Cerebellar nuclear complex (tissue), 1 donor: ENCODE data around the gene RIC8A.
"Not testable (repeated sequence)": the region's sequence is repeated elsewhere in the genome, so short reads cannot be mapped to it uniquely, and the experiment has no call there.

ENCODE experiments used
- DNase-seq, 2 experiments: peaks; one replicate each; lab custom pipeline; 2025; lab: John Stamatoyannopoulos, UW

Gene RIC8A

GRCh38 chr11:220641-221215 lies 13.2 kb downstream of the RIC8A start:
- not testable (repeated sequence) for DNase-seq

- DNase-seq: no peak
Observed at GRCh38 chr11:221539-221938, 14.0 kb downstream of the RIC8A start.

- DNase-seq: no peak
Observed at GRCh38 chr11:221998-222789, 14.7 kb downstream of the RIC8A start.

DNA sequence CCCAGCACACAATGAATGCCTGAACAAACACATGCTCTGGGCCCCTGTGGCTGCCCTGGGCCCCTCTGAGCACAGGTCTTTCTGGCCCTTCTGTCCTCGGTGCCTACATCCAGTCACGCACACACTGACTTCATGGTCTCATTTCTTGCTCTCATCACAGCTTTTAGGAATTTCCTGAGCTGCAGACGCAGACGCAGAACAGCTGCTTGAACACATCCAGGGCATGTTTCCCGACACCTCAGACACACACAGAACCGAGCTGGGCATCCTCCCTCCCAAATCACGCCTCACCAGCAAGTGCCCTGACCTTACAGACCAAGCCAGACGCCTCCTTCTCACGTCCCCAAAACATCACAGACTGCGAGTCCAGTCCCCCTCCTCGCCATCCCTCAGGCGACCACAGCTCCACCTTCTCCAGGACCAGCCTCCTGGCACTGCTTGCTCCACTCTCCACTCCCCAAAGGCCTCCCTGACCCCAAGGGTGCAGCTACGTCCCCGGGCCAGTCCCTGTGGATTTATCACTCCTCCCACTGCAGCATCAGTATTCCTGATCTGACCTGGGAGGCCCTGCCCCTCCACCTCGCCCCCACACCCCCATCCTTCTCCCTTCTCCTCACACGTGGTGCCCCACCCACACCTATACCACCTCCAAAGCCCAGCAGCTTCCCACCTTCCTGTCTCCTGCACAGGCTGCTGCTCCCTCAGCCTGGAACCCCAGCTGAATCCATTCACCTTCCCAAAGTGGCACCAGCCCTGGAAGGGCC lies 15.7 kb downstream of the RIC8A start:
- no peak for DNase-seq

GRCh38 chr11:223884-224283 lies 16.4 kb downstream of the RIC8A start:
- no peak for DNase-seq

DNA sequence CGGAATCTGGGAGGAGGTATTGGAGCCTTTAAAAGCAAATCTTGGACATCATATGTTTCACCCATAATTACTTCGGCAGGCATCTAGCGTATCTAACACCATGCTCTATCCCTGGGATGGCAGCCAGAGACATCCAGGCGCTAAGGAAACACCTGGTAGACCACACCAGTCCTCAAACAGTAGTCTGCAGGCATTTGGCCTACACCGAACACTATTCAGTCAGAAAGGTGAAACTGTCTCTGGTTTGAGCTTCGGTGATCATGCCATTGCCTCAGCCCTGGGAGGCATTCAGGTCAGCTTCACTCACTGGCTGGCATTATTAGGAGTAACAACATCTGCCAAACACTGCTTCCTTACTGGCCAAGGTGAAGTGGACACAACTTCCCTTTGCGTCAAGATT lies 16.9 kb downstream of the RIC8A start:
- DNase-seq: no peak

DNA sequence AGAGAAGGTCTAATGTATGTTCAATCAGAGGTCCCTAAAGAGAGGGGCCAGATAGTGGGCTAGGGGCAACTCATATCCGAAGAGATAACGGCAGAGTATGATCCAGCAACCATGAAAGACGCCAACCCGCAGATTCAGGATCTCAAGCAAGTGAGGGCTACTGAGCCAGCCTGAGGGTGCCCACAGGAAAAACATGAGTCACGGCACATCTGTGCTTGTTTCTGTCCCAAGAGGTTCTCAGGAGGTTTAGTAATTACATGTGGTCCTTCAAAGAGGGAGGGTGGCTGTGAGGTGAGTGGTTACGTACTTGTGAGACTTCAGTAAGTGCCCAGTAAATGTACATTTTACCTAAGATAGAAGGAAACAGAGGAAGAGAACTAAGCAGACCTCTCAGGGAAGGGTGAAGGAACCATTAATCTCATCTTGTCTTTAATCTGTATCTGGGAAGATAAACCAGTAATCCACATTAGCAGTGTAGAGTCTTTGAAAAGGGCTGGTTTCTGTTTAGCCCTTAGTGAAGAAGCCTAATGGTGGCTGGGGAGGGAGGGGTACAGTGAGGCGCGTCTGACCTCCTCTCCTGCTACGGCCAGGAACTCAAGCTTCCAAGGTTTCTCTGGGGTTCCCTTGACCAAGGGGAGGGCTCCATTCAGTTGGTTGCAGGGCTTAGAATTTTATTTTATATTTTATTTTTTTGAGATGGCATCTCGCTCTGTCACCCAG lies 18.4 kb downstream of the RIC8A start:
- no peak for DNase-seq

DNA sequence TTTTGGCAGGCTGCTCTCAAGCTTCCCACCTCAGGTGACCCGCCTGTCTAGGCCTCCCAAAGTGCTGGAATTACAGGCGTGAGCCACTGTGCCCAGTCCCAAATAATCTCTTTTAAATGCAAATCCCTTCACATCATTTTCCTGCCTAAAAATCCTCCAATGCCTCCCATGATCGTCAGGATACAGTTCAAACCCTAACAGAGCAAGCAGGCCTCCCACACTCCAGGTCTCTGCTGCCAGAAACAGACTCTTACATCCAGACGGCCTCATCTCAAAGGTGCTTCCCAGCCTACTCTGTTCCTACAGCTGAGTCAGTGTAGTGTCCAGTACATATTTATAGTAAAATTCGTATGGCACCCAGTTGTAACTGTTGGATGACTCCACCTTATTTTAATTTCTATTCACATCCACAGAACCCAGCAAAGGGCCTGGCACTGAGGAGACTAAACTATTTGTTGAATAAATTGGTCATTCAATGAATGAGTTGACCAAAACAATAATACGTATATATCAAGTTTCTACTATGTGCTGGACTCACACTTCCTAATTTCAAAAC lies 20.4 kb downstream of the RIC8A start:
- no peak for DNase-seq

DNA sequence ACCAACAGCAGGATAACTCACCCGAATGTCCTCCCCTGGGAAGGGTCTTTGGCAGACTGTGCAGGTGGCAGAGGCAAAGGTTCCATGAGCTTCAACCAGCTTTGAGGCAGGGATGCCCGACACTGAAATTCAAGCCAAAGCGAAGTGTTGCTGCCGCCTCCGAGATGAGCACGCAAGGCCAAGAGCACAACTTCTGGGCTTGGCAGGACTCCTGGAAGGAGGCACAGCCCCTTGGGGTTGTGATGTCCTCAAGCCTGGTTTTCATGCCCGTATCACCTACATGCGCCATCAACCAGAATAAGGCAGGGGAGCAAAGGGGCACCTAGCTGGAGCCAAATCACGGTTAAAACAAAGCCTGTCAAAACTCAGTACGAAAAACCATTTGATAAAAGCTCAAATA lies 22.9 kb downstream of the RIC8A start:
- DNase-seq: no peak

- no peak for DNase-seq
Observed at GRCh38 chr11:232783-233565, 25.5 kb downstream of the RIC8A start.

DNA sequence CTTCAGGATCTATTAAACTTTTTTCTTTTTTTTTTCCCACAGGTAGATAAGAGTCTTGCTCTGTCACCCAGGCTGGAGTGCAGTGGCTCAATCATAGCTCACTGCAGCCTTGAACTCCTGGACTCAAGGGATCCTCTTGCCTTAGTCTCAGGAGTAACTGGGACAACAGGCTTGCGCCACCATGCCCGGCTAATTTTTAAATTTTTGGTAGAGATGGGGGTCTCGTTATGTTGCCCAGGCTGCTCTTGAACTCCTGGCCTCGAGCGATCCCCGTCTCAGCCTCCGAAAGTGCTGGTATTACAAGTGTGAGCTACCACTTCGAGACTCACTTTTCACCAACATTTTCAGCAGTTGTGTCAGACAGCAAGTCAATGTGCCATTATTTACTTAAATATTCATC lies 27.7 kb downstream of the RIC8A start:
- DNase-seq: no peak

GRCh38 chr11:235609-235996 lies 28.1 kb downstream of the RIC8A start:
- DNase-seq: no peak

- peak in 1 of 2 experiments; percentile 45 for DNase-seq
Observed at GRCh38 chr11:235997-236773, 28.7 kb downstream of the RIC8A start, which contains the start of gene SIRT3. Gene SIRT3 (minus strand): TSS chr11:236342. CDS start chr11:236328, 14 bp downstream.

GRCh38 chr11:236774-237767 lies 29.6 kb downstream of the RIC8A start, which contains the start of gene PSMD13:
Gene PSMD13 (plus strand): TSS chr11:236976. CDS start chr11:237050, 74 bp downstream.
- peak in 1 of 2 experiments; percentile 21 for DNase-seq

GRCh38 chr11:238346-238745 lies 30.8 kb downstream of the RIC8A start:
- DNase-seq: not testable (repeated sequence)

- no peak for DNase-seq
Observed at GRCh38 chr11:240315-240714, 32.8 kb downstream of the RIC8A start.

DNA sequence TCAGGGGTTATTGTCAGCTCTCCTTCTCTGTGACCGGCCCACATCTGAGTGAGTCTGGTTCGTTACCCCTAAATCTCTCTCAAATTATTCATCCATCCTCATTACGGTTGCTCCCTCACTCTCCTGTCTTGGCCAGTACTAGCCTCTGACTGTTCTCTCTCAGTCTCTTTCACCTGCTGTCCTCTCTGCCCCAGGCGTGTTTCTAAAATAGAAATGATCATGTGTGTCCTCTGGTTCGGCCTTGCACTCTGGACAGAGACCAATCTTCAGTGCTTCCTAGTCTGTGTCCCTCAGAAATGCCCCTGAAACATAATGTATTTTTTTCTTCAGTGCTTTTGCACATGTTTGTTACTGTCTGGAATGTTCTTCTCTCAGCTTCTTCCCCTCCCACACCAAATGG lies 34.1 kb downstream of the RIC8A start:
- no peak for DNase-seq

DNA sequence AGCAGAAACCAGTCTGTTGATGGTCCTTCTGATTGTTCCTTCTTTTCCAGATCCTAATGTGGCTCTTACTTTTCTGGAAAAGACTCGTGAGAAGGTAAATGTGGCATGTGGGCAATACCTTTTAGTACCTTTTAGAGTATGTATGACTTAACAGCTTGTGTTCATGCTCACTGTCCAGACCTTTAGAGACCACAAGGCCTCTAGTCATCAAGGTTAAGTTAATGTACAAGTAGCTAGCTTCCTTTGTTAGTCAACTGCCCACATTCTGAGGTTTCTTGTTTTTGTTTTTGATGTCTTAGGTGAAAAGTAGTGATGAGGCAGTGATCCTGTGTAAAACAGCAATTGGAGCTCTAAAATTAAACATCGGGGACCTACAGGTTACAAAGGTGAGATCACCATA lies 36.9 kb downstream of the RIC8A start:
- DNase-seq: no peak

GRCh38 chr11:249062-249461 lies 41.6 kb downstream of the RIC8A start:
- no peak for DNase-seq
